H1 (cell line): ENCODE results near the gene C1orf210. TPM values are rescaled to one million over a fixed set of nuclear protein-coding genes. Genes with fewer than 3 reads are reported as not detected.

ENCODE experiments used
- GTF2F1 ChIP-seq: IDR thresholded peaks from 2 replicates; pipeline ENCODE4 v1.6.1; 2012; ENCODE audit warnings: low read depth, low read length, improper control_type of control experiment, borderline replicate concordance
- polyA plus RNA-seq, 7 experiments: library from polyadenylated mRNA; depleted of rRNA in 3 of 7; stranded (reverse) in 5 of 7; unstranded in 2 of 7; fragments of >200 nt in 5 of 7; fragments of 200-250 nt in 2 of 7; gene quantifications; 1 replicate in 5 of 7; 2 replicates in 1 of 7; 4 replicates in 1 of 7; pipeline versions ENCODE4 v1.2.1 to v1.2.3, GENCODE V29; 2011 to 2013; ENCODE audit warnings: missing spikeins in 2 of 7, mixed read lengths in 2 of 7
- total RNA-seq: library from RNA; stranded (reverse); fragmentation: NEBNext Ultra II Directional; extraction: Animal tissue kit (Norgen Biotek cat#: 25700); gene quantifications from 2 replicates; pipeline ENCODE4 v1.2.1, GENCODE V29; 2021

C1orf210 gene
- total and polyA plus RNA-seq, 2 of the 8 experiments (the other 6 are each of a cell fraction or from before 2014, with no cell fraction given): 12.0 to 27.9 TPM

GRCh38 chr1:43304771-43305300 lies 19.5 kb upstream of the C1orf210 start (continued):
- no peak for TF ChIP-seq GTF2F1
- TF ChIP-seq, all 59 proteins: peak for 0
